COLO829 (cell line): Measurements from ENCODE around the gene KCNK1.

ENCODE experiments used
- DNase-seq: peaks from one replicate; pipeline ENCODE4 v3.0.0; 2012; ENCODE audit warnings: low spot score

The KCNK1 gene

DNA sequence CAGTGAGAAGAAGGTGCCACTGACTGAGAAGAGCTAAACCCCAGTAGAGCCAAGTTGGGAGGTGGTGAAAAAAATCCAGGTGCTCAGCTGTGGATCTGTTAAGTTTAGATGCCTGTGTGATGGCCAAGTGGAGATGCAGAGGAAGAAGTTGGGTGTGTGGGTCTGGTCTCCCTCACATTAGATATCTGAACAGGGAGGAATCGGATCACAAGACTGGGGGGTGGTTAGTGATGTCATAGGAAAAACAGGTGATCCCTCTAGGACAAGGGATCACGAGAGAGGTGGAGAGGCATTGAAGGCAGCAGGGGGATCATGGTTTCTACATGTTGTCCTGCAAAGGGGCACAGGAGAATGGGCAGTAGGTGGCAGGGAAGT lies 22.6 kb downstream of the KCNK1 start:
- DNase-seq, result no peak

DNA sequence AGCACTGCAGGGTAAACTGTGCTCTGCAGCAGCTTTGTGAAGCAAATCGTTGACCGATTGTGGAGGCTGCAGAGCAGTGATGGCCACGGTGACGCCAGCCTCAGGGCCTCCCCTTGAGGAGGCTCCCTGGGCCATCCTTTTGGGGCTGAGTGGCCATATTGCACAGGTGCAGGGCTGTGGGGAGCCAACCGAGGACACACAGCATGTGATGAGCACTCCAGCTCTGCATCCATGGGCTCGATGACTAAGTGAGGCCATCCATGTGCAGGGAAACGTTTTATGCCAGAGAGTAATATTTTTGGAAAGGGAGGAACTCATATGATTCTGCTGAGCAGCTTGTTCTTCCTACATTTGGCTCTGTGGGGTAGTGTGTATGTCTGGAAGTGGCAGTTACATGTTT lies 24.6 kb downstream of the KCNK1 start:
- DNase-seq, result no peak

DNA sequence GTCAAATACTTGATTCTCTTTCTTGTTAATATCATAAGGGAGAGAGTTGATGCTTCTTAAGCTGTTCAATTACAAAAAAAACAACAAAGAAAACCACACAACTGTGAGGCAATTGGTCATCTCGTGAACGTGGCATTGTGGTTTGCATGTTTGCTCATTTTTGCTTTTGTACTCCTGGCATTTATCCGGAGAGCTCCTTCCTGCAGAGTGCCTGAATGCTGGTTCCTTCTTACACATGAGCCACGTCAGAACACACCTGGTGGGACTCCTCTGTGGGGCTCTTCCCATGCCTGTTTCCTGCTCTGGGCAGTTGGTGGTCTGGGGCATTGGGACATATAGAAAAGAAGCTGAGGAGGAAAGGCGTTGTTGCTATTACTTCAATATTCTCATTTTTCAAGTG lies 25.7 kb downstream of the KCNK1 start:
- DNase-seq, result no peak

DNA sequence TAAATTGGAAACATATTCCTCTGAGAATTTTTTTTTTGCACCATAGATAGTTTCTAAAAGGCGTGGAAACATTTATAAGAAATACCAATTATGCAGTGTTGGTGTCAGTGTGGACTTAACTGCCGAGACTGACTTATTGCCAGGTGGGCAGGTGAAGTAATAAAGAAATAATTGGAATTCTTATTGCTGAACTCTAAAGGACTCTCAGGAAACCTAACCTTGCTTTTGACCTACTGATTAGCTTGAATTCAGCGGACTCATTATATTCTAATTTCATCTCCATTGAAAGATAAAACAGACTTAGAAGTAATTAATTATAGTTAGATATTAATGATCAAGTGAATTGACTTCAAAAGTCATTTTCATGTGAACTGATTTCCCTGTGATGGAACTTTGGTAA lies 26.3 kb downstream of the KCNK1 start:
- no peak for DNase-seq

DNA sequence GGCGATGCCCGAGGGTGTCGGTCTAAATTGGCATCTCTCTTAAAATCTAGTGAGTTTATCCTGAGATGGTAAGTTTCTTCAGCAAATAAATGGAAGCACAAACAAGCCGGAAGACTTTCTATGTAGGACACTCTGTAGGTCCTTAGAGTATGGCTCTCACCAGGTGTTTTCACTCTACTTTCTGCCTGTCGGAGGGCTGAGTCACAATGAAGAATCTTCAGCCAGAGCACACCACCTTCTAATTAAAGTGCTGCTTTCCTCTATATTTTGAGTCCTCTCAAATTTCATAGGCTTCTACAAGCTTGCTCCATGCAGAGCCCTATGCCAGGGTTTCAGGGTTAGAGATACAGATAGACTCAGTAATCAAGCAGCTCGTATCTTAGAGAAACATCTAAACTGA lies 27.1 kb downstream of the KCNK1 start:
- DNase-seq, result no peak

DNA sequence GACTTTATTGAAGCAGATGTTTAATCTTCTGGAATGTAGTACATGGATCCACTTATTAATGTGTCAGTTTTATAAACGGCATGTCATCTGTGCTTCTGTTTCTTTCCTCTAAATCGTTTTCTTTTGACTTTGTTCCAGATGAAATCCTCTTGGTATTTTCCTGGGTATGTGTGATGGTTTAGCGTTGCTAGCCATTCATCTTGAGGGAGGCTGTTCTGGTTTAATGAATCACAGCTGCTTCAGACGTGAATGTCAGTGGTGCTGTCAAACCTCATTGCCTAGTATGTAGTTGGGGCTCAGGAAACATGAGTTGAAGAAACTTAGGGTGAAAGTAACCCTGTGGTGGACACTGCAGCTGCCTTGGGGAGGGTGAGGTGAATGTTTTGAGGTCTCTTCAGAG lies 33.2 kb downstream of the KCNK1 start:
- no peak for DNase-seq

DNA sequence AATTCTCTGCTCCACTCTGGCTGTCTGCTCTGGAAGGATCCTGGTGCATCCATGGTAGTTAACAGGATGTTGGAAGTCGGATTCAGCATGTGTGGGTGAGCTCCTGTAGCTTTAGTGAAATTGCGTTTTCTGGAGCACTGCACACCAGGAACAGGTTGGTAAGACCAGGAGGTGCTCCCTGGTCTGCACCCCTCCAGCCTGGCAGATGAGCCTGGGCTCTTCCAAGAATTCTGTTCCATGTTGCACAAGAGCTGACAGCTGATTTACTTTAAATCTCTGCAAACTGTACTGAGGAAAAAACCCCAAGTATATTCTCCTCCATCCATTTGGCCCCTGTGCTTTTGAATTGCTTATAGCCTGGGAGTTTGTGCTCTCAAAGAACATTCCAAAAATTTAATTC lies 33.7 kb downstream of the KCNK1 start:
- DNase-seq, result no peak

DNA sequence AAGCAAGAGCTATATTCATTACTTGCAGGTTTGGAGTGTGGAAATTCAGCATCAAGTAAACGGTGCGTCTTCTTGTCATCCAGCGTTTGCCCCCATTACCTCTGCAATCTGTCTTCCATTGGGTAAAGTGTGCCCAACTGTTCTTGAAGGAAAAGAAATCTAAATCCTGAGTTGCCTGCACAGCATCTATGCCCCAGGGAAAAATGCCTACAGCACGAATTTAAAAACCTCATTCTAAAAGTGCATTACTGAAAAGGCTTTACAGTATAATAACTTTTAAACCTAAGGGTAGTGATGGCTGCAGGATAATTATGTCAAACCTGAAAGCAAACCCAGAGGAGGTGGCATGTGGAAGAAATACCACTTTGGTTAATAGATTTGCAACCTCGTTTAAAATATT lies 37.2 kb downstream of the KCNK1 start:
- DNase-seq, result no peak

DNA sequence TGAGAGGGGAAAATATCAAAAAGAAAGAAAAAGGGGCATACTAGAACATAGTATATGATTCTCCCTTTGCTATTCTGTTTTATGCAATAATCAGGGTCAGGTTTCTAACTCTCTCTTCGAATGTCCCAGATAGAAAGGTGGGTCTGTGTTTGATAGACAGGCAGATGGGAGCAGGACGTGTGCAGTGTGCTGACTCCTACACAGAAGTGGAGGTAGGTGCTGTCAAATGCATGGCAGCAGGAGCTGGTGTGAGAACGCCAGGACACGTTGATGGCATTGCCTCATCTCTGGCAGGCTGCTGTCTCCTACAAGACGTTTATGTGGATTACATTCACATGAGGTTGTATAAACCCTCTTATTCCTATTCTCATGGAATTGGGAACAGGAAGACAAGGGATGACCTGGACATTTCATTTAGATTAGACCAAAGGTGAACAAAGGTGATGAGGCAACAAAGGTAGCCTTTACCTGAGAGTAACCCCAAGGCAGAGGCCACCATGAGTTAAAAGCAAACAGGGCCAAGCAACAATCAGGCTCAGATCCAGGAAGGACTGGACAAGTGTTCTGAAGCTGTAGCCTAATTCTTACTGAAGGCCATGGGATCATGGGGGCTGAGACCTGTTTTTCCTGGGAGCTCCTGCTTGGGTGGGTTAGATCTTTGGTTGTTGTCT lies 37.8 kb downstream of the KCNK1 start:
- DNase-seq, result no peak

DNA sequence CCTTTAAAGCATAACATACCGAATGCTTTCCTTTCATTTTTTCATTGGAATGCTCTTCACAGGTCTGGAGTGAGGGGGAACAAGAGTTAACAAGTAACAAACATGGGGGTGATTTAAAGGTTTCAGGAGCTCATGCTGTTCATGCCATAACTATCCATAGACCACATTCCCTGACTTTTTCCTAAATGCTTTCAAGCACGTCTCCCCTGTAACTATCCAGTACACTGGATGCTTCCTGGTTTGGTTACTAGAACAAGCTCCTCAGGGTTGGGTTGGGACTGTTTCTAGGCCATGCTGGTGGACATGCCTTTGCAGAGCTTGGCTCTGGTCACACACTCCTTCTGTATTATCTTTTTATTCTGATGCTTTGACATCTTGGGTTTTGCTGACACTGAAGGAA lies 38.6 kb downstream of the KCNK1 start:
- no peak for DNase-seq

DNA sequence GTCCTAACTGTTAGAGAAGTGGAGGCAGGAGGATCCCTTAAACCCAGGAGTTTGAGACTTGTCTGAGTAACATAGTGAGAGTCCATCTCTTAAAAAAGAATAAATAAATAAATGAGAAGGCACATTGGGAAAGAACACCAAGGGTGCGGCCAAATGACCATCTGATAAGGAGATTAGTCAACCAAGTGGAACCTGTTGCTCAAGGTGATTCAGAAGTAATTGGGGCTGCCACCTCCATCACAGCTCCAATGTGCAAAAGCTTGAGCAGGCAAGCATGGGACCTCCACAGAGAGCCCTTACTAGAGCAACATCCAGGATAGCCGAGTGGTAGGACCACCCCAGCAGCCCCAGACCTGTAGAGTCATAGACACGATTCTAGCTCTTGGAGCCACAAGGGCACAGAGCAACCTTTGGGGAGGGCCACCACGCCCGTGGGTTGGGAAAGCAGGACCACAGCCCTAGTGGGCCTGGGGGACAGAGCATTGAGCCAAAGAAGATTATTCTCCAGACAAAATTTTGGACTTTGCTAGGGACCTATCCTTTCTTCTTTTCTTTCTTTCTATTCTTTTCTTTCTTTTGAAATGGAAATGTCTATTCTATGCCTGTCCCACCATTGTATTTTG lies 40.9 kb downstream of the KCNK1 start:
- no peak for DNase-seq

DNA sequence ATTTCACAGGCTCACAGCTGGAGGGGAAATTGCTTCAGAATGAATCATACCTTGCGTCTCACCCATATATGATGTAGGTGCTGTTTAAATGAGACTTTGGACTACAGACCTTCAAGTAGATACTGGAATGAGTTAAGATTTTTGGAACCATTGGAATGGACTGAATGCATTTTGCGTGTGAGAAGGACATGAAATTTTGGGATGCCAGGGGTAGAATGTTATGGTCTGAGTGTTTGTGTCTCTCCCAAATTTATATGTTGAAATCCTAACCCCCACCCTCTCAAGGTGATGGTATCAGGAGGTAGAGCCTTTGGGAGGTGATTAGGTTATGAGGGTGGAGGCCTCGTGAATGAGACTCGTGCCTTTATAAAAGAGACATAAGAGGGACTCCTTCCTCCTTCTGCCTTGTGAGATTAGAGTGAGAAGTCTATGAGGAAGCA lies 41.4 kb downstream of the KCNK1 start:
- DNase-seq, result no peak

DNA sequence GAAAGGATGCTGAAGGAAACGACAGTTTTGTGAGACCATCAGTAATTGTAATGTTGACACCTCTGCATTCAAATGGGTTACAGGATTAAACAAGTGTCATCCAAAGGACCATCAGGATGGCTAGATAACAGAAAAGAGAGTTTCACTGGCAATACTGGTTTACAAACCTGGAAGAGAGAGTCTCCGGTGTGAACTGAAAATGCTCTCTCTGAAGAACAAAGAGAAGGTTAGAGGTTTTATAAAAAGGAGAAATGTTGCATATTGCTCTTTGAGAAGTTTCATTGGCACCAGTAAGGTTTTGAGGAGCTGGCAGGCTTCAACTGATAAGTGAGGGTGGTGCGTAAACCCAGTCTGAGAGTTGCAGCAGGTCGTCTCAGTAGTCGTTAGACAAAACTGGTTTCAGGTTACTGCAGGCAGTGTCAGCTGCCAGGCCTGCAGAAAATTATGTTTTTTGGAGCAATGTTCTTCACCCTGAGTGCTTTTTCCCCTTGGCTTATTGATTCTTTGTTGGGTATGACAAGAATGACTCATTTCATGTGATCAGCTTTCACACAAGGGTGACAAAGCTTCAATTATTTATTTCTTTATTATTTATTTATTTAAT lies 42.2 kb downstream of the KCNK1 start:
- no peak for DNase-seq

DNA sequence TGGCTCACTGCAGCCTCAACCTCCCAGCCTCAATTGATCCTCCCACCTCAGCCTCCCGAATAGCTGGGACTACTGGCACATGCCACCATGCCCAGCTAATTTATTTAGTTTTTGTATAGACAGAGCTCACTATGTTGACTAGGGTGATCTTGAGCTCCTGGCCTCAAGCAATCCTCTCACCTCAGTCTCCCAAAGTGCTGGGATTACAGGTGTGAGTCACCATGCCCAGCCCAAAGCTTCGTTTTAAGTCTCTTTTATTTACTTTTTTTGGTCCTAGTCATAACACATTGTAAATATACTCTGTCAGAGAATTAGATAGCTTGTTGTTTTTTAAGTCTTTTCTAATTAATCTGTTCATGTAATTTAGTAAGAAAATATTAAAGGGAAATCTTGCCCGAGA lies 42.8 kb downstream of the KCNK1 start:
- no peak for DNase-seq

DNA sequence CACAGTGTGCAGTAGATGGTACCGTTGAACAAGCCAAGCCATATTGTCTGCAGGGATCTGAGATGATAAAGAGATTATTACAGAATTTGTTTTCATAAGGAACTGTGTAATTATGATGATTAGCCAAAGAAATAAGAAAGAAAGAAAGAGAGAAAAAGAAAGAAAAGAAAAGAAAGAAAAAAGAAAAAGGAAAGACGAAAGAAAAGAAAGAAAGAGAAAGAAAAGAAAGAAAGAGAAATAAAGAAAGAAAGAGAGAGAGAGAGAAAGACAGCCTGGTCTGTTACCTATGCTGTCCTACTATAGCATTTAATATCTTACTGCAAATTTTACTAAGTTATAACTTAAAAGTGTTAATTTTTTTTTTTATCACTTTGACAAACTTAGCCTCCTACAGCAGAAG lies 43.6 kb downstream of the KCNK1 start:
- DNase-seq, result no peak

DNA sequence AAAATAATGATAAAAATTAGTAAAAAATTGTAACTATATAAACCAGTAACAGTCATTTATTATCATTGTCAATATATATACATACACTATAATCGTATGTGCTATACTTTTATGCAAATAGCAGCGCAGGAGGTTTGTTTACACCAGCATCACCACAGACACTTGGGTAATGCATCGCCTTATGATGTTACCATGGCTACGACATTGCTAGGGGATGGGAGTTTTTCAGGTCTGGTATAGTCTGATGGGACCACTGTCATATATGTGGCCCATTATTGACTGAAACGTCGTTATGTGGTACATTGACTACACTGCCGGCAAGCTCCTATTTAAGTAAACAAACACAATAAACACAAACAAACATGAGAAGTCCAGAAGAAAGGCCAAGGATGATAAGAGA lies 45.6 kb downstream of the KCNK1 start:
- no peak for DNase-seq

DNA sequence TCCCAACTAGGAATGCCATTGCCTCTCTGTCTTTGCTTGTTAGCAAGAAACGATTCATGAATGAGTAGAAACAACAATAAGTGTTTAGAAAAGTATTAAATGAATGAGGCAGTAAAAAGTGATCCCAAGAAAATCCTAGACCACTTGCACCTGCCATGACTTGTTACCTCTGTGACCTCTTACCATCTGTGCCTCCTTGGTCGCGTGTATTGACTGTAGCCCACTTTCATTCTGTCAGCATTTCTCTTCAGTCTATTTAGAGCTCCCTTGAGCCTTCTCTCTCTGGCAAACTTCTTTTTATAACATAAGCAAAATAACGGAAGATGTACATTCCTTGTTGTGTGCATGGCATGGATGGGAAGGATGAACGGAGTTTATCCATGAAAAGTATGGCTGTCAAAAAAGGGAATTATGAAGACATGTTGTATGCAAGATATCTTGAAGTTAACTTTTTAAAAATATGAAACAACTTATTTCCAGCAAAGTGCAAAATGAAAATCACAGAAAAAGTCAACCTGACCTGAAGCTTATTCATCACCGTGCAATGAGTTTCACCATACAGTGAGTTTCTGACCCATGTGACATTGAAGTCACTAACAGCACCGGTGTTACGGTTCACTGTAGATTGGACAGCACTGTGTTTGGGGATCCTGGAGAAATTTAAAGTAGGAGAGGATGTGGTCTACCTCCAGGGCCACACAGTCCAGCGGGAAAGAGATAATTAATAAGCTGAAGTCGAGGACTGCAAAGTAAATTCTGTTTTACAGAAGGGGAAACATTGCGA lies 47.7 kb downstream of the KCNK1 start:
- DNase-seq, result no peak

DNA sequence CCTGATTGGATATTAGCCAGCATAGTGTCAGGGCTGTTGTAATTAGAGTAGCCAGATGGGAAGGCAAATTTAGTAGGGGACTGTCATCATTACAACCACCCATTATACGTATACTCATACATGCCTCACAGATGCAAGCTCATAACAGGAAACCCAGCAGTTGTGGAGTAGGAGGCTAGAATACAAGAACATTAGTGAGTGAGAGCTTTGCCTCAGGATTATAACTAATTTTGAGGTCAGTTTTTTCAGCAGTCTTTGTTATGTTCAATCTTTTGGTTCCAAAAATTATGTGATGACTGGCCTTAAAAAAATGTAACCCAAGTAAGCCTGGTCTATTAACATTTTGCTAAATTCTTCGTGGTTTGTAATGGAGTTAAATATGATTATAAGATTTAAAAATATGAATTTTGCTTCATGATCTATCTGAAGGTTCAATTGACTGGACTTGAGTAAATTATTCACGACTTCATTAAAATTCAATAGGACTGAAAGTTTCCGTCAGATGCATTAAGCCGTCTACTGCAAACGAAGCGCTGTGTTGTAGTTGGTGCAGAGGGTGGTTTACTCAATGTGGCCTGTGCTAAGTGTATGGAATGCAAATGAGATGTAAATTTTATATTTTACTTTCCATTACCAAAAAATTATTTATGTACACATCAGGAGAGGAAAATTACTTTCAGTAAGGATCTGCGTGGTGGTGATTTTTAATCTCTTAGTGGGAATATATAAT lies 48.8 kb downstream of the KCNK1 start:
- DNase-seq, result no peak

DNA sequence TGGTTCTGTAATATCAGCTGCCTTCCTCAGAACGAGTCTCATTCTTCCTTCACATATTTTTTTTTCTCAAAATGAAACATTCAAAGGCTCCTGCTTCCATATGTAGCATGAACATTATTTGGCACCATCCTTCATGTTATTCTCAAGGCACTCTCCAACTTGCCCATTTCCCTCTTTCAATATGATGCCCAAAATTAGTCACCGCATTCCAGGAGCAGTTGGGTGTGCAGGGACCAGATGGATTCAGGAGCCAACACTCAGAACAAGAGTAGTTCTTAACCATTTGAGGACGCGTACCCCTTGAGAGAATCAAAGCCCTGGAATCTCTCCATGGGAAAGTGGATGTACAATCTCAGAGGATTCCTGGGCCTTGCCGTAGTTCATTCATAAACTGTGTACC lies 50.3 kb downstream of the KCNK1 start:
- DNase-seq, result no peak

DNA sequence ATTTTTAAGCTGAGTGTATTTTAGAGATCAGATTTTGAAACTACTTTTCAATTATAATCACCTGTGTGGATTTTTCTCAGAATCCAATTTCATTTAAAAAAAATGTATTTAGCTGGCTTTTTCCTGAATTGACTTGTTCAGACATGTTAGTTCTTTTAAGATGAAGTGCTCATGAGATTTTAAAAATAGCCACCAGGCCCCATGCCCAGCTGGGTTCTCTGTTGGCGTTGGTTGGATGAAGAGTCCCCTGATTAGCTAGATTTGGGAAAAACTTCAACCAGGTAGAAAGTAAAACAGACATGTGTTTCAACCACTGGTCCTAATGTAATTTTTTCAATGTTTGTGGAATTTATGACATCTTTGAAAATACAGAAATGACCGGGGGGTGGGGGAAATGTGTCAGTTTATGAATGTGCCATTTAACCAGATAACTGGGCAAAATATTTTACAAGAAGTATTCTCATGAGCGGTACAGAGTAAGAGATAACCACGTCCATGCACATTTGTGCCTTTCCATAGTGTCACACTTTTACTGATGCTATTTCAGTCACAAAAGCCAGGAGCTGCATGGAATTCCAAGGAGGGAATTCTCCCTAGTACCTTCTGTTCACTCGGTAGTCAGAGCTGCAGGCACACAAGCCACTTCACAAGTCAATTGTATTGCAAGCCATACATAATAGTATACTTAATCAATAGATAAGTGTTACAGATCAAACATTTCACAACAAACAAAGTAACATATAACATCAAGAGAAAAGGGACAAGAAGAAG lies 51.1 kb downstream of the KCNK1 start:
- DNase-seq, result no peak

DNA sequence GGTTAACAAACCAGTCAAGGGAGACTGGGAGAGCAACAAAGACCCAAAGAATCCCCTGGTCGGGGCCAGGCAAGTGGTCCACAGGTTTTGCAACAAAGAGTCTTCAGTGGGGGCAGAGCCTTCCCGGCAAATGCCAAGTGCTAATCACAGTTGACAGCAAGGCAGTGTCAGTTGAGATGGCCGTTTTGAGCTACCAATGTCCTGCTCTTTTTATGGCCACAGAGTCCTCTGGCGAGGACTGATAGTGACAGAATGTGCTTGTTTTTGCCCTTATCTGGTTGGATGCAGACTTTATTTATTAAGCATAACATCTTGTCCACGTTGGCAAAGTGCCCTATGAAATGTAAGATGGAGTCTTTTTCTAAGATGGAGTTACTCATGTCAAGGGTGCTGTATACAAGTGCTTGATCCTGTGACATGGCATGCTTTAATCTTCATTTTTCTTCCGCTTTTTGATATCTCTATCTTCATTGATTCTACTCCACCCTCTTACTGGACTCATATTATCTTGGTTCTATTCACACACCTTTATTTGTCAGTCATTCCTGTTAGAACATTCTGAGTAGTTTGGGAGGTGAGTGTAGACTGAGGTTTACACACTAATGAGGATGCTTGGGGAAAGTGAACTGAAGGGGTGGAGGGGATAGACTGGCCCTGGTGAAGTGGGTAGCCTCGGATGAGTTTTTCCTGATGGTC lies 51.8 kb downstream of the KCNK1 start:
- no peak for DNase-seq
